Renal cortical epithelial cell (primary cell): ENCODE data around the gene EPDR1. TPM values are rescaled to one million over a fixed set of nuclear protein-coding genes. Genes with fewer than 3 reads are reported as not detected.
"Not testable (repeated sequence)": the region's sequence is repeated elsewhere in the genome, so short reads cannot be mapped to it uniquely, and the experiment has no call there.

Experiments
- DNase-seq: peaks from one replicate; pipeline ENCODE4 v3.0.0-alpha.2; 2011; ENCODE audit warnings: low read depth
- total RNA-seq: library from RNA; depleted of rRNA; stranded (reverse); fragments of >200 nt; gene quantifications from 2 replicates; pipeline ENCODE4 v1.2.3, GENCODE V29; 2014

EPDR1 gene
- total RNA-seq, 1 donor from 2014 or later = 83.4 TPM

DNA sequence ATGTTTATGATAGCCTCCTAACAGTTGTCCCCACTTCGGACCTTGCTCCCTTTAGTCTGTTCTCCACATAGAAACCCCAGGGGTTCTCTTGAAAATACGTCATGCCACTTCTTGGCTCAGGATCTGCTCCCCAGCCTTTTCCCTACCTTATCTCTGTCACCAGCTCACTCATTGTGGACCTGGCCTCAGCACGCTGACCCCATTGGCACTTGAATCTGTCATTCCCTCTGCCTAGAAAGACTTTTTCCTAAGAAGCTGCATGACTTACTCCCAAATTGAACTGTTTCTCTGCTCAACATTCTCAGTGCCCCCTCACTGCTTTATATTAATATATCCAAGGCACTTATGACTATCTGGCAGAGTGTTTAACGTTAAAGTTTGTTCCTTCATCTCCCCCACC is 8.4 kb downstream of the EPDR1 start:
- DNase-seq = no peak

DNA sequence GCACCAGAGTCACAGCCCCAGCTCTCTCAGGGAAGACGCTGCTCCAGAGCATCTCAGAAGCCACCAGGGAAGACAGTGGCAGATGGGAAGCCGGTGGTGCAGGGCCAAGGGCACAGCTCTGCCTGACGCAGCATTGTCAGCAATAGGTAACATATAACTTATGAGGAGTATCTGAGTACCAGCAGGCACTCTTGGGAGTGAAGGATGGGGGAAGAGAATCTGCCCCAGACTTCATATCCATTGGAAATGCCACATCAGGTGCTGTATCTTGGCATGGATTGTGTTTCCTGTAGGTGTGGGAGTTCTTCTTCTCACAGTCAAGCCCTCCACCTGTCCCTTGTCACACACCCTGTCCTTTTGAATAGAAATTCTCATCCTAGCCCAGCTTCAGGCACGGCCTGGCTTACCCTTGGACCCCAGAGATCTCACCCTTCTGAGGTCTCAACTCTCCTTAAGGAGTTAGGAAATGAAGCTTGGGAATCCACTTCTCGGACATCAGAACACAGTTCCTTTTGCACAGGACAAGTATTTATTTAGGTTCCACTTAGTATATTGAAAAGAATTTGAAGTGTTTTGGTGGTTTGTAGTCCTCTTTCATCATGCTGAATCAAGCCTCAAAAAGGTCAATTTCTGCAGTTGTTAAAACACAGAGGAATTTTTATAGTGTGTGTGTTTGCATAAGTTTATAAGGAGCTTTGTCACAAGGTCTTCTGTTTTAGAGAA is 9.9 kb downstream of the EPDR1 start:
- peak; percentile 87 for DNase-seq

- no peak for DNase-seq
Observed at GRCh38 chr7:37932543-37932942, 12.1 kb downstream of the EPDR1 start.

DNA sequence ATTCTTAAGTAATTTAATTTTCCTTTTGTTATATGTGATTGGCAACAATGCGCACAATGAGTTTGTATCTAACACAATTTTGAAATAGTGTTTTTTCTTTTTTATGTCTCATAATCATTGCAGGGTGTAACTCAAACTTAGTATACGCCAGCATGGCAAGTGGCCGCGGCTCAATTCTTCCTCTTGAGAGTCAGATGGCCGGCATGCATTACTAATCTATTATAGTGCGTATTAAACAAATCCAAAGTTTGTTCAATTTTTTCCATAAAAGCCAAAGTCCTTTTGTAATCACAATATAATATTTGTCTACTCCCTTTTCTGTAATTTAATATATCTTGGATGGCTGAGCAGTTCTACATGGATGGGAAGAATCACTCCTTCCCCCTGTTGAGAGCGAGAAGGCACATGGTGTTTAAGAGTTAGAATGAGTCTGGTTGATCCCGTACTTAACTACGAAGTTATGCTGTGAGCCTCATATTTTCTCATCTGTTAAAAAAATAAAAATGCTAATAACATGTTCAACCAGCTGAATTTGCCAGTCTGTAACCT is 12.7 kb downstream of the EPDR1 start:
- no peak for DNase-seq

- DNase-seq = peak; percentile 74
Observed at GRCh38 chr7:37942934-37943610, 22.6 kb downstream of the EPDR1 start.

- peak; percentile 62 for DNase-seq
Observed at GRCh38 chr7:37943905-37944736, 23.7 kb downstream of the EPDR1 start.

DNA sequence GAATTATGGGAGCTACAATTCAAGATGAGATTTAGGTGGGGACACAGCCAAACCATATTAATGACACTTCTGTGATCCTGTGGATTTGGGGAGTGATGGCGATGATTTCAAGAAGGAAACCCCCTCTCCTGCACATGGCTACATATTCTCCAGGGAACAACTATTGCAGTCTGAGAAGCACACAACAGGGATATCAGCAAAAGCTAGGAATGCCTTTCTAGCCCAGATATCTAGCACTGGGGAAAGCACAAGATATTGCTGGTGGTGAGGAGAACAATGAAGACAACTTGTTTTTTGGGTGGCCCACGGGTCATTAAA is 24.3 kb downstream of the EPDR1 start:
- DNase-seq = no peak

GRCh38 chr7:37945336-37945735 is 24.9 kb downstream of the EPDR1 start:
- DNase-seq = no peak

DNA sequence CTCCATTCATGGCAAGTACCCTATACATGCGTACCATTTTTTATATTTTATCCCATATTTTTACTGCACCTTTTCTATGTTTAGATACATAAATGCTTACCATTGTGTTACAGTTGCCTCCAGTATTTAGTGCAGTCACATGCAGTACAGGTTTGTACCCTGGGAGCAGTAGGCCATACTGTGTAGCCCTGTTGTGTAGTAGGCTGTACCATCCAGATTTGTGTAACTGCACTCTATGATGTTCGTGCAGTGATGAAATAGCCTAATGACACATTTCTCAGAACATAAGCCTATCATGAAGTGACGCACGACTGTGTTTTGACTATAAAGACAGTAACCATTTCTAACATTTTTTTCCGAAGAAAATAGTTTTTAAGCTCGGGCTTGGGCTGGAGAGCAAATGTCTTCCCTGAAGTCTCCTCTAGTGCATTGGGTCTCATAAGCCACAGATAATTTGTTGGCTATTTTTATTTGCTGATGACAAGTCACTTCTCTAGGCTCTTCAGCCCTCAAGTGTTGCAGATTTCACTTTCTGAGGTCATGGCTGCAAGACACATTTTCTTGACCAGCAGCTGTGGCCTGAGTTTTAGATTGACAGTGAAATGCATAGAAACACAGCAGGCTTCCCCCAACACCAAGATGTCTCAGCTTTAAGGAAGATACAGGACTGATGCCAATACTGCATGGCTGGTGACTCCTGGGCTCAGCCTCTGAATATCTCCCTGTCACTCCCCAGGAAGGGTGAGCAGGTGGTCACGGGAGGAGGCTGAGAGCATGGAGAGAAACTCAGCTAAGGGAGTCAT is 26.9 kb downstream of the EPDR1 start:
- DNase-seq = no peak

GRCh38 chr7:37947941-37948210 is 27.4 kb downstream of the EPDR1 start:
- DNase-seq = no peak

DNA sequence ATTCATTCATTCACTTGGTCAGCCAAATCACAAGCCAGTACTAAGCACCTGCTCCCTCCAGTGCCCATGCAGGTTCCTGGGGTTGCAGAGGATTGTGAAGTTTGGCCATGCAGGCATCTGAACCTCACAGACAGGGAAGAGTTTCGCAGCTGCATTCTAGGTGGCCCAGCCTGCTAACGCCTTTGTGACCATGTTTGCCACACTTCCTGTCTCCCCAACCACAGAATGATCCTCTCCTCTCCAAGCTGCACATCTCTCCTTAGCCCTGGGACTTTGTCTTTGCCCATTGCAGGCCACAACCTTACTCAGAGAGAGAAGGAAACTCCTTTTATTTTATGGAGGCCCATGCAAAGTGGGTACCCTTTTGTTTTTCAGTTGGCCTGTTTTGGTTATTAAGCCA is 31.8 kb downstream of the EPDR1 start:
- no peak for DNase-seq

DNA sequence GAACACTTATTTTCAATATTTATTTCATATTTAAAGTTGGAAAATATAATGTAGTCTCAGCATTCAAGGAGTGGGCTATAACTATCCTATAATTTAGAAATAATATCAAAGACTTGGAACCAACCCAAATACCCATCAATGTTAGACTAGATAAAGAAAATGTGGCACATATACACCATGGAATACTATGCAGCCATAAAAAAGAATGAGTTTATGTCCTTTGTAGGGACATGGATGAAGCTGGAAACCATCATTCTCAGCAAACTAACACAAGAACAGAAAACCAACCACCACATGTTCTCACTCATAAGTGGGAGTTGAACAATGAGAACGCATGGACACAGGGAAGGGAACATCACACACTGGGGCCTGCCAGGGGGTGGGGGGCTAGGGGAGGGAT is 33.8 kb downstream of the EPDR1 start:
- DNase-seq = not testable (repeated sequence)

DNA sequence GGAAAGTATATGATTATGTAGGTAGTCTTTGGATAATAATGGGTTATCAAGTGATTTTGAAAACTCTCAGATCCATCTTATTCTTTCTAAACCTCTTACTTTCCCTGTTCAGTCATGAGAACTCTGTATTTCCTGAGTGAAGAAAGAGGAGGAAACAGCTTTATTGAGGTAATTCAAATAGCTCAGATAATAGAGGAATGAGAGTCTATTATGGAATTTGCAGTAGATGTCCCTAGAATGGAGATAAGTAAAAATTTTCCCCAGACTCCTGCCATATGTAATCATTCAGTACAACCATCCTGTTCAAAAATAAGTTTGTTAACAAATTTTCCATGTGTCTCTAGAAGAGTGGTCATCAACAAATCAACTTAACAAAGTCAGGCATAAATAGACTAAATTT is 36.4 kb downstream of the EPDR1 start:
- no peak for DNase-seq

- DNase-seq = no peak
Observed at GRCh38 chr7:37957221-37957970, 37.0 kb downstream of the EPDR1 start.

DNA sequence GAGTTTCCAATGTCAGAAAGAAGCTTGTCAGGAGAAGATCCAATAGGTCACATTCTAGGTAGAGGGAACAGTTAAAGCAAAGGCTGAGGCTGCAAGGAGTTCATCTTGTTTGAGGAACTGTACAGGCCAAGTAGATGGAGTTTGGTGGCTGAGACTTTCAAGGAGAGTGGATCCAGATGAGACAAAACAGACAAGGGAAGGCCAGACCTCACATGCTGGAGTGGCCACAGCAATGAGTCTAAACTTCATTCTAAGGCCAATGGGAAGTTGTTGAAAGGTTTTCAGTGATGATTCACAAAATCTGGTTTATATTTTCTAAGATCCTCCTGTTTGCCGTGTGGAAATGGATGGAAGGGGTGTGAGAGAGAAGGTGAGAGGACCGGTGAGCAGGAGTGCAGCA is 40.0 kb downstream of the EPDR1 start:
- DNase-seq = no peak

- DNase-seq = no peak
Observed at GRCh38 chr7:37961251-37961650, 40.8 kb downstream of the EPDR1 start.

DNA sequence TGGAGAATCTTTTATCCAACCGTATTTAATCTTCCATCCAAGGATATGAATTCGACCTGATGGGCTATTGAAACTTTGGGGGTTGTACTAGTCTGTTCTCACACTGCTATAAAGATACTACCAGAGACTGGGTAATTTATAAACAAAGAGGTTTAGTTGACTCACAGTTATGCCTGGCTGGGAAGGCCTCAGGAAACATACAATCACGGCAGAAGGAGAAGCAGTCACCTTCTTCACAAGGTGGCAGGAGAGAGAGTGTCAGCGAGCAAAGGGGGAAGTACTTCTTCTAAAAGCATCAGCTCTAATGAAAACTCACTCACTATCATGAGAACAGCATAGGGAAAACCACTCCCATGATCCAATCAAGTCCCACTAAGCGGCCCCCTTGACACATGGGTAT is 43.8 kb downstream of the EPDR1 start:
- peak; percentile 52 for DNase-seq

DNA sequence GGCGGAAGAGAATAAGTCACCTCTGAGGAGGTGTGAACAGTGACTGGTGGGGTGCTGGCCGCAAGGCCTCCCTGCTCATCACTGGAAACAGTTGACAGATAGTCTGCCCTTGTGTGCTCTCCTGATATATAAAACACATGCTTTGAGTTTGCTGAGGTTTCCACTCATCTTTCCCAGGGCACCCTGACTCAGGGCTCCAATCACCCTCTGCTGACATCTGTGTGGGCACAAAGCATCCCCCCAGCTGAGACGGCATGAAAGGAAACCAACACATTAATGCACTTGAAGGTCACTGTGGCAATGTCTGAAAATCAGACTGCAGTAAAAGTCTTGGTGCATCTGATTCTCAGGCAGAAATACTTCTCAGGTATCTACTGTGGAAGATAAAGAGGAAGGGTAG is 49.8 kb downstream of the EPDR1 start:
- no peak for DNase-seq

- peak; percentile 57 for DNase-seq
Observed at GRCh38 chr7:37971491-37971890, 51.1 kb downstream of the EPDR1 start.

- DNase-seq = no peak
Observed at GRCh38 chr7:37973915-37974314, 53.5 kb downstream of the EPDR1 start.

GRCh38 chr7:37974711-37975110 is 54.3 kb downstream of the EPDR1 start:
- DNase-seq = no peak
